ENCODE results near the gene ZSWIM1.

DNA sequence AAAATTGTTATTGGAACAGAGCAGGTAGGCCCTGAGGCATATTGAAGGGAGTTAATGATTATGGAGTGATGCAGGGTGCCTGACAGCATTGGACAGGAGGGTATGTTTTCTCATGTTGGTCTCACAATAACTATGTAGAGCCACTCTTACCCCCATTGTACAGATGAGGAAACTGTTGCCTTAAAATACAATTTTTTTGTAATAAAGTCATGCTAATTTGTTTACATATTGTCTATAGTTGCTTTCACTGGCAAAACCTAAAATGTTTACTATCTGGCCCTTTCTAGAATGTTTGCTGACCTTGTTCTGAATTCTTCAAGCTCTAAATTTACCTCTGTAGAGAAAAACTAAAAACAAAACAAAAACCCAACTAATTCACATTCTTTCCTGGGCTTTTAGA lies 29.5 kb upstream of the ZSWIM1 start:
- TF ChIP-seq YY1 (IDR thresholded peaks at IDR 0.05; ENCODE audit: low read depth) = no peak
- no peak for TF ChIP-seq RAD21 (IDR thresholded peaks at IDR 0.05; ENCODE audit: low read depth)
